Ascending aorta (tissue), 2 donors: ENCODE data around the gene SYCE1. TPM values are rescaled to one million over a fixed set of nuclear protein-coding genes. Genes with fewer than 3 reads are reported as not detected.

ENCODE experiments used
- DNase-seq, 2 donors: peaks; one replicate each; pipeline ENCODE4 v3.0.0-alpha.2; 2019; ENCODE audit warnings: low spot score in 2 of 2
- H3K27ac ChIP-seq, 2 donors: fragments of 200-600 bp; sonication (generic); one replicate each; pipeline ENCODE4 v1.5.1; 2016 to 2017; ENCODE audit warnings: mild to moderate bottlenecking in 1 of 2
- H3K27me3 ChIP-seq: fragments of 200-600 bp; sonication (generic); one replicate; pipeline ENCODE4 v1.5.1; 2017
- H3K36me3 ChIP-seq, 2 donors: fragments of 200-600 bp; sonication (generic); one replicate each; pipeline ENCODE4 v1.5.1; 2016
- H3K4me1 ChIP-seq, 2 donors: fragments of 200-600 bp; sonication (generic); one replicate each; pipeline ENCODE4 v1.5.1; 2016 to 2017; ENCODE audit warnings: mild to moderate bottlenecking in 1 of 2
- H3K4me3 ChIP-seq, 2 donors: fragments of 200-600 bp; sonication (generic); one replicate each; pipeline ENCODE4 v1.5.1; 2016 to 2017; ENCODE audit warnings: mild to moderate bottlenecking in 1 of 2
- H3K9me3 ChIP-seq, 2 donors: fragments of 200-600 bp; sonication (generic); one replicate each; pipeline ENCODE4 v1.5.1; 2016
- CTCF ChIP-seq, 3 experiments: fragments of 200-600 bp in 2 of 3; fragments of 450-650 bp in 1 of 3; sonication (generic) in 2 of 3; IDR thresholded peaks; one replicate each; pipeline ENCODE4 v1.5.1; 2016 to 2019; ENCODE audit warnings: antibody characterized with exemption in 3 of 3, mild to moderate bottlenecking in 1 of 3, moderate library complexity in 1 of 3
- intact Hi-C: fragments of 100-400 bp; cut with DNase I; formaldehyde crosslinking; loops from one replicate; pipeline ENCODE4 v1.15.1; 2023
- total RNA-seq: library from RNA; depleted of rRNA; stranded (reverse); fragments of >200 nt; gene quantifications from one replicate; pipeline ENCODE4 v1.1.0, GENCODE V29; 2016

SYCE1 gene
- total RNA-seq, 1 donor from 2014 or later: not detected

DNA sequence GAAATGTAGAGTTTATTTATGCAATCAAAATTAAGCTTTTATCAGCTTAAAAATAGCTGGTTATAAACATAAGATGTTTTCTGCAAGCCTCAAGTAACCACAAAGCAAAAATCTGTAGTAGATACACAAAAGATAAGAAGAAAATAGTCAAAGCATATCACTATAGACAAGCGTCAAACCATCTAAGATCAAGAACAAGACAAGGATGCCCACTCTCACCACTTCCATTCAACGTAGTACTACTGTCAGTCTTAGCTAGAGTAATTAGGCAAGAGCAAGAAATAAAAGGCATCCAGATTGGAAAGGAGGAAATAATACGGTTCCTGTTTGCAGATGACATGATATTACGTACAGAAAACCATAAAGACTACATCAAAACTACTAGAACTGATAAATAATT is 55.7 kb downstream of the SYCE1 start:
- TF ChIP-seq CTCF (IDR thresholded peaks at IDR 0.05): no peak
- Histone ChIP-seq H3K4me3 (no peak overlapping the region), H3K36me3 (no peaks in the 10 kb centered on the region), H3K27me3 (no peaks in the 10 kb centered on the region), H3K9me3 (peaks cover 0 to 7% of the 10 kb centered on the region in 2 donors), H3K4me1 (no peaks in the 10 kb centered on the region), H3K27ac (no peak overlapping the region)
- no peak for DNase-seq
- intact Hi-C loops: loop anchor here (10.0 kb wide), 1 partner anchor 185 kb away; no protein-coding TSS in a partner anchor

Other genes starting within 250 kb of the SYCE1 start
- gene CALY, start 228.7 kb downstream of the SYCE1 start, total RNA-seq: not detected
- not detected for gene PRAP1, start 218.2 kb downstream of the SYCE1 start, total RNA-seq
- gene FUOM, start 207.6 kb downstream of the SYCE1 start, total RNA-seq: 38.5 TPM
- 68.0 TPM for gene ECHS1, start 192.2 kb downstream of the SYCE1 start, total RNA-seq
- gene PAOX, start 186.3 kb downstream of the SYCE1 start, total RNA-seq: 1.4 TPM
- gene MTG1, start 171.4 kb downstream of the SYCE1 start, total RNA-seq: 37.8 TPM
- gene SPRN, start 141.0 kb downstream of the SYCE1 start, total RNA-seq: not detected
- 4.8 TPM for gene SCART1, start 111.6 kb downstream of the SYCE1 start, total RNA-seq
- gene CYP2E1, start 38.2 kb downstream of the SYCE1 start, total RNA-seq: 11.9 TPM
- not detected for gene FRG2B, start 61.2 kb upstream of the SYCE1 start, total RNA-seq